HG03159 (cell line): ENCODE measurements around the gene SGMS1.
"Not testable (repeated sequence)": the region's sequence is repeated elsewhere in the genome, so short reads cannot be mapped to it uniquely, and the experiment has no call there.

Experiments
- ATAC-seq: cut with Tn5 transposase; IDR thresholded peaks from one replicate; pipeline ENCODE4 v1.9.1; 2021; ENCODE audit warnings: mild to moderate bottlenecking, moderate library complexity; ENCODE audit not compliant: unreplicated experiment

SGMS1 gene

DNA sequence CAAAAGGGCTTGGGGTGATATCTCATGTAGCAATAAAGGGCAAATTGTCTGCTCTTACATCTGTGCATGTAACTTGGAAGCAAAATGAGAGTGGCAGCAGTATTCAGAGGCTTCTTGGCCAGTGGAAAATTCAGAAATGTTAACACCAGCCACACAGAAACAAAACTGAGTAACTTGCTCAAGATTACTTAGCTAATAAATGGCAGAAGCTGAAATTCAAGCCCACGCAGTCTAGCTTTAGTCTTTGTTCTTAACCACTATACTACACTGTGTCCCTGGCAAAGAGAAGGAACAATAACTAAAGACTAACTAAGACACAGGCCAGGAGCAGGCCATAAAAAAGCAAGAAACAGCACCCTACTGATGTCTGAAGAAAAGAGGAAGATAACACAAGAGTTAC, 186.5 kb downstream of the SGMS1 start:
- peak; percentile 43 for ATAC-seq

GRCh38 chr10:50436805-50437204, 187.0 kb downstream of the SGMS1 start:
- ATAC-seq, result no peak

GRCh38 chr10:50432211-50433009, 191.3 kb downstream of the SGMS1 start:
- peak; percentile 46 for ATAC-seq

DNA sequence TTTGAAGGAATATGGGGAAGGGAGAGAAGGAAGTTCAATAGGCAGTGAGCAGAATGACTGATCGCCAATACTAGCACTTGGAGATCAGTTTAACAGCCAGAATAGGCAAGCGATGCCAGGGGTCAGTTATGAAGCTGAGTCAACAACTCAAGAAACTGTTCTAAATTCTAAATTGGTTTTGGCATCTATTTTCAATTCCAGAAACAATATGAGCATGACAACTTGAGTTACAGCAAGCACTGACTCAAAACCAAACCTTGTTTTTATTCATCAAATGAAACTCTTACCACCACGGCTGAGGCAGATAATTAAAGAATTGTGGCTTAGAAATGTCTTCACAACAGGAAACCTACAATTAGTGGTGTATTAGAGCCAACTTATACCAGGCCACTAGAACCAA, 192.0 kb downstream of the SGMS1 start:
- peak; percentile 86 for ATAC-seq

DNA sequence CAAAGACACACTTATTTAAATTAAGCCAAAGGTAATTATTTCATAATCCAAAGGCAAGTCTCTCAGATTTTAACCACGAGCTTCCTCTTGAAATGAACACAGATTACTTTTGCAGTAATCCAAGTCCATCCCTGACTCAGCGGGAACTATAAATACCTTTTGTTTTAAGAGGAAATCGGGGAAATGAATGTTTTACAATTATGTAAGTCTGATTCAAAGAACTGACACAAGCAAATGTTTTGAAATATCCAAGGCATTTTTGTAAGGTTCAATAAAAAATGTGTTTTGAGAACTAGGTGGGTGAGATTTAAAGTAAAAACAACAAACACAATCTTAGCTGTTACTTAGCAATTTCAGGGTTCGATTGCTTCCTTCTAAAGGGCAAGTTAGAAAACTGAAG, 192.6 kb downstream of the SGMS1 start:
- ATAC-seq, result no peak

- ATAC-seq, result peak; percentile 79
These were observed 197.3 kb downstream of the SGMS1 start for GRCh38 chr10:50426485-50426884.

DNA sequence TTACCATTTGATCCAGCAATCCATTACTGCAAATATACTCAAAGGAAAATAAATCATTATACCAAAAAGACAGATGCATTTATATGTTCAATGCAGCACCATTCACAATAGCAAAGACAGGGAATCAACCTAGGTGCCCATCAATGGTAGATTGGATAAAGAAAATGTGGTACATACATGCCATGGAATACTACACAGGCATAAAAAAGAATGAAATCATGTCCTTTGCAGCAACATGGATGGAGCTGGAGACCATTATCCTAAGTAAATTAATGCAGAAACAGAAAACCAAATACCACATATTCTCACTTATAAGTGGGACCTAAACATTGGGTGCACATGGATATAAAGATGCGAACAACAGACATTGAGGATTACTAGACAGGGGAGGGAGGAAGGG, 198.5 kb downstream of the SGMS1 start:
- not testable (repeated sequence) for ATAC-seq

DNA sequence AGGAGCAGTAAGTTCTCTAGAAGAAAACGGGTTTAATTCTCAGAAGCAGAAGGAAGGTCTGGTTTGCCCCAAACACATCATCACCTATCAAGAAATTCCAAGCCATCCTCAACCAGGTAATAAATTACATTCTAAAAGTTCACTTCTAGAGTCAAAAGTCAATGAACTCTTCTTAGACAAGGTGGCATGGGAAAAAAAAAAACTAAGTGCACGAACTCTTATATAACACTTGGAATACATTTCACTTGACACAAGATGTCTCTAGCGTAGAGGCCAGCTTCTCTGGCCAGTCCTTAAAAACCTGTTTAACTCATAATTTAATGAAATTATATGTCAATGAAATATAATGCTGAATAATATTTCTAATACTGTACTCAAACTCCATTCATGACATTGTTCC, 200.3 kb downstream of the SGMS1 start:
- no peak for ATAC-seq

GRCh38 chr10:50422259-50422658, 201.5 kb downstream of the SGMS1 start:
- ATAC-seq, result no peak

GRCh38 chr10:50421026-50421719, 202.6 kb downstream of the SGMS1 start:
- peak; percentile 44 for ATAC-seq

GRCh38 chr10:50420196-50420595, 203.6 kb downstream of the SGMS1 start:
- no peak for ATAC-seq

DNA sequence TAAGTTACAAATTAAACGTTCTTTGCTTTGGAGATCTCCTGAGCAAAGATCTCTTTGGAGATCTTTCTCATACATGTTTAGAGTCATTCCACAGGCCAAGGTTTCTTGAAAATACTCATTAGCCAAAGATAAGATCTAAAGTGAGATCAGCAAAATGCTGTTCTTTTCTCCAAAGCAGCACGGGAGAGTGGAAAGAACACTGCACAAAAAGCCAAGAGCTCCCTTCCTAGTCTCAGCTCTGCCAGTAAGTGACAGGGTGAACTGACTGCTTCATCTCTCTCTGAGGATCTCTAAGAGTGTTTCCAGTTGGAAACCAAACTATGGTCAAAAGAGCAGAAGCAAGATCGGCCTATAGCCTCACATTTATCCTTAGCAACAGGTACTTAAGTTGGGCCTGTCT, 204.0 kb downstream of the SGMS1 start:
- ATAC-seq, result no peak

- ATAC-seq, result no peak
These were observed 204.7 kb downstream of the SGMS1 start for GRCh38 chr10:50419091-50419490.

- ATAC-seq, result peak; percentile 76
These were observed 205.6 kb downstream of the SGMS1 start for GRCh38 chr10:50417886-50418830.

GRCh38 chr10:50417486-50417885, 206.3 kb downstream of the SGMS1 start:
- peak; percentile 7 for ATAC-seq

DNA sequence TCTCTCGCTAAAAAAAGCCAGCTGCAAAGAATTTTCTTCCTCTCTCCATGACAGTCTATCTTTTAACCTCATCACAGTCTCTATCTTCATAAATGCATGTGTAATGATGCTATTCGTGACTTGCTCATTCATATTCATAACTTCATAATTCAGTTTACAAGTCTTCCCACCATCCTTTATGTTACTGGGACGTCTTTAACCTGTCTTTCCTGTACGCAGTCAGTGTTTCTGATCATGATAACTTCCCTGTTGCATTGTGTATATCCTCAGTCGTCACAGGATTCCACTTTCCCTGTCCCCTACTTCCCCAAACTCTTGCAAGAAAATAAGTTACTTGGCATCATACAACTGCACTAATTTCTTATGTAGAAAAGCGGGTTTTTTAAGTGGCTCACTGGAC, 206.9 kb downstream of the SGMS1 start:
- ATAC-seq, result no peak

DNA sequence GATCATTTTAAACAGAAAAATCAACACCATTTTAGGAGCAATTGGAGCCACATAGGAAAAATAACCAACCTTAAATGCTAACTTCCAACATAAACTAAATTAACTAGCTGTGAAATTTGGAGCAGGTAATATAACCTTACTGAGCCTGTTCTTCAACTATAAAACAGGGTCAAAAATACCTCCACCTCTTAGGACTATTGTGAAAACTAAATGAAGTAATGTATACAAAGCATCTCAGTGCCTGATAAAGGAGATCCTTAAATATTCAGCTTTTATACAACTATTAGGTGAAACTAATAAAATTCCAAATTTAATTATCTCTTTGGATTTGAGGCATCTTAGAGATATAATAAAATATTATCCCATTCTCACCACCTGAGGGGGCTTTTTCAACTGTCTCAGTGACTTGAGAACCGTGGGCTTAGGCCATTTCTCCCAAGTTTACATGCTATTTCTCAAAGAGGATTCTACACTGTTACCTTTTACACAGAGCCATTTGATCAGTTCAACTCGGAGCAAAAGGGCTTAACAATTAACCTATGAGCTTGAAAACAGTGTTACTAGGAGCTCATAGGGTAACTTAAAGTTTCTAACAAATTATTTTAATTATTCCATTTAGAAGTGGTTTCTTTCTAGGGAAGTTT, 207.5 kb downstream of the SGMS1 start:
- no peak for ATAC-seq

GRCh38 chr10:50415292-50415691, 208.5 kb downstream of the SGMS1 start:
- no peak for ATAC-seq

DNA sequence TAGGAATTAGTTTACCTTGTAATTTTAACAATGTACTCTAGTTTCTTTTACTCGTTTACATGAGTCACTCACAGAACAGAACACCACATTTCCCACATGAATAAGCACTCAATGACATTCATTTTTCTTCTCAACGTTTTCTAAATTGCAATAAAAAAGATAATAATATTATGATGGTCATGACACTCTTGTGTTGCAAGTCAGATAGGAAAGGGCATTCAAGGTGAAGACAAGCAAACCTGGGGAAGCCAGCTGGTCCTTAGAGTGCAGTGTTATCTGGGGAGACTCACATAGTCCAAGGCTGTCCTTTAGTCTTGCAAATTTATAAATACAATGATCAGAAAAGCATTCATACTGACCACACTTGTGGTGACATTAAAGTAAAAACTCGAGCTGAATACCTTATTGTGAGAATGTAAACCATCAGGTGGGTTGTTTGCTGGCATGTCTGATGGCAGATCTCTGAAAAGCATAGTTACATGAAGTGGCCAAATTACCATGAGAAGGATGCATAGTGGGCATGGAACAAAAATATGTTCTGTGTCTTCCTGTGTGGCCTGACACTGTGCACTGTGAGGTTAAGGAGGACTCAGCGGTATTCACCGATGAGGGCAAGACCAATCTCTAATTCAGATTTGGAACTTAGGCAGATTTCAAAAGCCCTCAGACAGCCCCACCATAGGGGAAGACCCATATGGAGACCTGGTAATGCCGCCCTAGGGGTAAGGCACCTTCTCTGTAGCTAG, 213.5 kb downstream of the SGMS1 start:
- no peak for ATAC-seq
